GM13976 (cell line): ENCODE measurements around the gene TRIM62.

Experiments used
- DNase-seq: peaks from one replicate; pipeline ENCODE4 v3.0.0; 2012; ENCODE audit warnings: low spot score
- CTCF ChIP-seq: IDR thresholded peaks from 2 replicates; pipeline ENCODE4 v1.5.1; 2012; ENCODE audit warnings: borderline replicate concordance, mild to moderate bottlenecking; ENCODE audit not compliant: insufficient read depth; ENCODE audit errors: extremely low read depth, missing control alignments, control extremely low read depth
- in situ Hi-C: fragments of 300-500 bp; cut with MboI; formaldehyde crosslinking; loops from one replicate; pipeline ENCODE4 v1.12.0; 2022; ENCODE audit warnings: low sequenced_read_pairs, mixed read lengths, inconsistent platforms; ENCODE audit not compliant: unreplicated experiment

TRIM62 gene

GRCh38 chr1:33176887-33177286 lies 5.0 kb downstream of the TRIM62 start:
- TF ChIP-seq CTCF = no peak
- in situ Hi-C loops = no loop called here
- DNase-seq = no peak

- DNase-seq = no peak
- in situ Hi-C loops = no loop called here
- no peak for TF ChIP-seq CTCF
Observed at GRCh38 chr1:33176362-33176850, 5.4 kb downstream of the TRIM62 start.

GRCh38 chr1:33175865-33176264 lies 6.0 kb downstream of the TRIM62 start:
- TF ChIP-seq CTCF = no peak
- no peak for DNase-seq
- in situ Hi-C loops = no loop called here

- no peak for TF ChIP-seq CTCF
- no peak for DNase-seq
- in situ Hi-C loops = no loop called here
Observed at GRCh38 chr1:33173091-33173490, 8.8 kb downstream of the TRIM62 start.

- TF ChIP-seq CTCF = no peak
- DNase-seq = no peak
- in situ Hi-C loops = no loop called here
Observed at GRCh38 chr1:33171977-33172813, 9.6 kb downstream of the TRIM62 start.

- in situ Hi-C loops = no loop called here
- DNase-seq = no peak
- no peak for TF ChIP-seq CTCF
Observed at GRCh38 chr1:33170351-33171274, 11.2 kb downstream of the TRIM62 start.
